Measurements from ENCODE around the gene PPBP. TPM values are rescaled to one million over a fixed set of nuclear protein-coding genes. Genes with fewer than 3 reads are reported as not detected.

PPBP gene
- total RNA-seq, 2 experiments from 2014 or later, result not detected

DNA sequence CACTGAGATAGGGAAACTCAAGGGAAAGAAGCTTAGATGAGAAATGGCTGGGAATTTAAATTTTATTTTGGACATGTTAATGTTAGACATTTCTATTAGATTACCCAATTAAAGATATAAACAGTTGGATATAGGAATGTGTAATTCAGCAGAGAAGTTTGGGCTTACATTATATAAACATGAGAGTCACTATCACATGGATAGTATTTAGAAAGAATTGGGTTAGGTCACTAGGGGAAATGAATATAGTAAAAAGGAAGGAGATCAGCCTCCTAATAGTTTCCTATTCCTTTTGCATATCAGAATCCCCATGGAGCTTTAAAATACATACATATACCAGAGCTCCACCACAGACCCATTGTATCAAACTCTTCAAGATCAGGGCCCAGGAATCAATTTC lies 30.1 kb upstream of the PPBP start:
- DNase-seq (no peak), ATAC-seq (no peak)
- no peaks in the 10 kb centered on the region for H3K9me3 Mint-ChIP-seq
- no peak overlapping the region for H3K4me3 Mint-ChIP-seq
- TF ChIP-seq, protein P1, sequence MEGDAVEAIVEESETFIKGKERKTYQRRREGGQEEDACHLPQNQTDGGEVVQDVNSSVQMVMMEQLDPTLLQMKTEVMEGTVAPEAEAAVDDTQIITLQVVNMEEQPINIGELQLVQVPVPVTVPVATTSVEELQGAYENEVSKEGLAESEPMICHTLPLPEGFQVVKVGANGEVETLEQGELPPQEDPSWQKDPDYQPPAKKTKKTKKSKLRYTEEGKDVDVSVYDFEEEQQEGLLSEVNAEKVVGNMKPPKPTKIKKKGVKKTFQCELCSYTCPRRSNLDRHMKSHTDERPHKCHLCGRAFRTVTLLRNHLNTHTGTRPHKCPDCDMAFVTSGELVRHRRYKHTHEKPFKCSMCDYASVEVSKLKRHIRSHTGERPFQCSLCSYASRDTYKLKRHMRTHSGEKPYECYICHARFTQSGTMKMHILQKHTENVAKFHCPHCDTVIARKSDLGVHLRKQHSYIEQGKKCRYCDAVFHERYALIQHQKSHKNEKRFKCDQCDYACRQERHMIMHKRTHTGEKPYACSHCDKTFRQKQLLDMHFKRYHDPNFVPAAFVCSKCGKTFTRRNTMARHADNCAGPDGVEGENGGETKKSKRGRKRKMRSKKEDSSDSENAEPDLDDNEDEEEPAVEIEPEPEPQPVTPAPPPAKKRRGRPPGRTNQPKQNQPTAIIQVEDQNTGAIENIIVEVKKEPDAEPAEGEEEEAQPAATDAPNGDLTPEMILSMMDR (IDR thresholded peaks at IDR 0.05), result no peak
- no peaks in the 10 kb centered on the region for H3K36me3 Mint-ChIP-seq (ENCODE audit: low read depth)
- intact Hi-C loops (cut with micrococcal nuclease), result no loop called here
- no peak overlapping the region for H3K27ac Mint-ChIP-seq
- ChIA-PET CTCF (no interaction called here), POLR2A (no interaction called here)
- no peaks in the 10 kb centered on the region for H3K27me3 Mint-ChIP-seq
- peaks cover 15% of the 10 kb centered on the region for H3K4me1 Mint-ChIP-seq (ENCODE audit: low read depth)

DNA sequence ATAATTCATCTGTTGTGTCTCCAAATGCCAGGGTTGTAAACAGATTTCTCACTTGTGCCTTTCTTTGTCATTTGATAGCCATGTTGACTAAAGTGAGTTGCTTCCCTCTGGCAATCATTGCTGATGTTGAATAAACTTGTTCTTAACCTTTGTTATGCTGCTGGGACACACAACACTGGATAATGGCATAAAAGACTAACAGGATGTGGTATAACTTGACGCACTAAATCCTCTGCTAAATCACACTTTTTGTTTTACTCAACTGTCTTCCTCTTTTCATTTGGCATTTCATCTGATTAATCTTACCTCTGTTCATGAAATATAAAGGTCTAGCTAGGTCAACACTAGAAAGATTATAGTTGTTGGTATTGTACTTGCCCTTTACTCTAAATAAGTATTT lies 28.1 kb upstream of the PPBP start:
- intact Hi-C loops (cut with micrococcal nuclease), result no loop called here
- ChIA-PET POLR2A (no interaction called here), CTCF (interaction anchor here (0.7 to 1.9 kb wide), 3 partner anchors 23 to 421 kb away, joined by 3 to 5 read pairs (median 3); partner anchors contain the start of genes CXCL2 and CXCL3)
- peak; percentile 75 for ATAC-seq
- H3K36me3 Mint-ChIP-seq (ENCODE audit: low read depth), result no peaks in the 10 kb centered on the region
- TF ChIP-seq, protein P1 (IDR thresholded peaks at IDR 0.05), result no peak
- H3K4me3 Mint-ChIP-seq, result no peak overlapping the region
- no peaks in the 10 kb centered on the region for H3K9me3 Mint-ChIP-seq
- DNase-seq, result no peak
- no peaks in the 10 kb centered on the region for H3K27me3 Mint-ChIP-seq
- no peak overlapping the region for H3K27ac Mint-ChIP-seq
- H3K4me1 Mint-ChIP-seq (ENCODE audit: low read depth), result peaks cover 15% of the 10 kb centered on the region

DNA sequence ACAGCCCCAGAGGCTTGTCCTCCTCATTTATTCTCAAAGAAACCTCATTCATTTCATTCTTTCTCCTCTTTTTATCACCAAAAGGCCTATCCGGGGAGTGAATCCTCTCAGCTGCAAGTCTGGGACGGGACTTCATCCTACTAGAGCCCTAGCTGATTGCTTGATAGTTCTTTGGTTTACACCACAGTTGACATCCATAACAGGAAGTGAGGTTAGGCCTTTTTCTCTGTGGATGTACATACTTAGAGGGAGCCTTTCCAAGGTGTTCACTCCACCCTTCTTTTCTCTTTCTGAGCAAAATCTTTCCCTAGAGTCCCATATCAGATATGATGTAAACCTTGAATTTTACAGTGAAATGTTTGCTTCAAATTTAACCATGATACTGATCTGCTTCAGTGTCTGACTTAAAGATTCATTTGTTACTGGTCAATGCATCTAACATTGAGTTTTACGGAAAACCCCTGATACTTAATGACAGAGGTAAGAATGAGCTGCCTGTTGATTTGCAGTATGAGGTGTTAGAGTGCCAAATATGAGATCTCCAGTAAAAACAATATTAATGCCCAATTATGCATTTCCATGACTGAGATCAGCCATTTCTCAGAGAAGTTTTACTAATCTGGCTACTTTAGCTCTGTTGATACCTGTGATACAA lies 27.3 kb upstream of the PPBP start:
- Mint-ChIP-seq H3K9me3 (no peaks in the 10 kb centered on the region), H3K36me3 (ENCODE audit: low read depth) (no peaks in the 10 kb centered on the region), H3K27ac (peak overlapping the region; percentile 13), H3K27me3 (no peaks in the 10 kb centered on the region), H3K4me3 (no peak overlapping the region), H3K4me1 (ENCODE audit: low read depth) (peaks cover 15% of the 10 kb centered on the region)
- CTCF ChIA-PET, result interaction anchor here (1.9 kb wide), 1 partner anchor 84 kb away, joined by 5 read pairs; the partner anchor contains the start of gene CXCL2
- no peak for ATAC-seq
- POLR2A ChIA-PET, result no interaction called here
- intact Hi-C loops (cut with micrococcal nuclease), result no loop called here
- TF ChIP-seq, protein P1 (IDR thresholded peaks at IDR 0.05), result no peak
- no peak for DNase-seq

DNA sequence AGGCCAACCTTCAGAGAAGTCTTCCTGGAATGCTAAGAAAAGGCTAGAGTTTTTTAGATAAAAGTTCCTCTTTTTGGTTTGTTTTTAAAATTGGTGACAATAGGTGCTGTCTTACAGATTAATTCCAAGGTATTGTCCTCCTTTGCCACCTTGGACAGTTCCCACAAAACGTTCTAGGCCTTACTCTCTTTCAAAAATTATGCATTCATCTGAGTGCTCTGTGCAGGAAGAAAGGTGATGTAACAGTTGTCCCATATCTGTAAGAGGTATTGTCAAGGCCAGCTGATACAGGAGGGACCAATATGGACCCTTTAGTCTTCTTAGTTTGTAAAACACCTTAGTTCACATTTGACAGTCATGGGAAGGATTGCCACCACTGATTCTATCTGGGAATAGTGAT lies 26.3 kb upstream of the PPBP start:
- ChIA-PET CTCF (no interaction called here), POLR2A (no interaction called here)
- Mint-ChIP-seq H3K27ac (no peak overlapping the region), H3K36me3 (ENCODE audit: low read depth) (no peaks in the 10 kb centered on the region), H3K4me1 (ENCODE audit: low read depth) (peaks cover 15% of the 10 kb centered on the region), H3K4me3 (no peak overlapping the region), H3K9me3 (no peaks in the 10 kb centered on the region), H3K27me3 (no peaks in the 10 kb centered on the region)
- no peak for DNase-seq
- no peak for ATAC-seq
- intact Hi-C loops (cut with micrococcal nuclease), result no loop called here
- TF ChIP-seq, protein P1 (IDR thresholded peaks at IDR 0.05), result no peak

DNA sequence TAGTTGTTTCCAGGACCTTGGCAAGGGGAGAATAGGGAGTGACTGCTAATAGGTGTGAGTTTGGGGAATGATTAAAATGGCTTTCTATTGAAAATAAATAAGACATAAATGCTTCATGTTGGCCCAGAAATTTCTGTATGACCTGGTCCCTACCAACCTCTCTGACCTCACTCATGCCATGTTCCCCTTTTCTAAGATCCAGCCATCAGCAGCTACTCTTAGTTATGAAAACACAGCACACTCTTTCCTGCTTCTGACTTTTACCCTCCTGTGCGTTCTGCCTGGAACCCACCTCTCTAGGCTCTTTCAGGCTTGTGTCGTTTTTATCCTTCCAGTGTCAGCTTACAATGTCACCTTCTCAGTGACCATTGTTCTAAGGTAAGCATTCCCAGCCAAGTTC lies 25.3 kb upstream of the PPBP start:
- Mint-ChIP-seq H3K4me3 (no peak overlapping the region), H3K36me3 (ENCODE audit: low read depth) (no peaks in the 10 kb centered on the region), H3K4me1 (ENCODE audit: low read depth) (peaks cover 11% of the 10 kb centered on the region), H3K27ac (no peak overlapping the region), H3K9me3 (no peaks in the 10 kb centered on the region), H3K27me3 (no peaks in the 10 kb centered on the region)
- ChIA-PET POLR2A (no interaction called here), CTCF (no interaction called here)
- TF ChIP-seq, protein P1 (IDR thresholded peaks at IDR 0.05), result no peak
- intact Hi-C loops (cut with micrococcal nuclease), result no loop called here
- no peak for DNase-seq
- no peak for ATAC-seq
